ENCODE data around the gene PLPPR1. TPM values are rescaled to one million over a fixed set of nuclear protein-coding genes. Genes with fewer than 3 reads are reported as not detected.

PLPPR1 gene
- total and polyA plus RNA-seq, 8 donors, result 0.30 to 3.1 (median 0.55) TPM; not detected in 1

- no peak for TF ChIP-seq CTCF (IDR thresholded peaks at IDR 0.05)
- intact Hi-C loops (cut with DNase I), result no loop called here
- H3K4me3 ChIP-seq, result no peak overlapping the region
- H3K4me1 ChIP-seq, result no peaks in the 10 kb centered on the region
- ATAC-seq, result no peak
- no peaks in the 10 kb centered on the region for H3K9me3 ChIP-seq
- no peaks in the 10 kb centered on the region for H3K36me3 ChIP-seq
- no peaks in the 10 kb centered on the region for H3K27me3 ChIP-seq
- FAIRE-seq, result no peak
- H3K27ac ChIP-seq, result no peak overlapping the region
- 60 to 71% methylated on average over 5 of the region's 5 CpGs for WGBS, 2 donors
- DNase-seq, result no peak
Measured at GRCh38 chr9:100999906-101000544, 28.5 kb upstream of the PLPPR1 start.

GRCh38 chr9:101005246-101005645, 23.3 kb upstream of the PLPPR1 start:
- FAIRE-seq (no peak), ATAC-seq (no peak), DNase-seq (no peak)
- peak in 1 of 4 donors; percentile 4 for TF ChIP-seq CTCF (IDR thresholded peaks at IDR 0.05)
- no peak overlapping the region for H3K4me3 ChIP-seq
- no peak overlapping the region for H3K27ac ChIP-seq
- no peaks in the 10 kb centered on the region for H3K4me1 ChIP-seq
- H3K9me3 ChIP-seq, result no peaks in the 10 kb centered on the region
- WGBS, 2 donors, result 62 to 69% methylated on average over 3 of the region's 3 CpGs
- intact Hi-C loops (cut with DNase I), result no loop called here
- H3K36me3 ChIP-seq, result no peaks in the 10 kb centered on the region
- H3K27me3 ChIP-seq, result no peaks in the 10 kb centered on the region

GRCh38 chr9:101014566-101014965, 14.0 kb upstream of the PLPPR1 start:
- WGBS, 2 donors, result 28 to 39% methylated on average over 2 of the region's 2 CpGs
- no peak for FAIRE-seq

GRCh38 chr9:101018467-101018866, 10.1 kb upstream of the PLPPR1 start:
- intact Hi-C loops (cut with DNase I), result no loop called here
- WGBS, 2 donors, result 55 to 65% methylated on average over 2 of the region's 2 CpGs

More at GRCh38 chr9:101014566-101014965, 14.0 kb upstream of the PLPPR1 start:
- TF ChIP-seq CTCF (IDR thresholded peaks at IDR 0.05), result no peak
- Histone ChIP-seq H3K27me3 (no peaks in the 10 kb centered on the region), H3K27ac (no peak overlapping the region), H3K4me1 (no peaks in the 10 kb centered on the region), H3K36me3 (no peaks in the 10 kb centered on the region), H3K9me3 (no peaks in the 10 kb centered on the region), H3K4me3 (no peak overlapping the region)
- no peak for DNase-seq
- peak in 1 of 4 donors; percentile 27 for ATAC-seq
- intact Hi-C loops (cut with DNase I), result no loop called here

More at GRCh38 chr9:101018467-101018866, 10.1 kb upstream of the PLPPR1 start:
- H3K27me3 ChIP-seq, result no peaks in the 10 kb centered on the region
- no peak overlapping the region for H3K4me3 ChIP-seq
- H3K27ac ChIP-seq, result no peak overlapping the region
- no peaks in the 10 kb centered on the region for H3K9me3 ChIP-seq
- ATAC-seq (no peak), DNase-seq (peak in 1 of 6 donors; percentile 18), FAIRE-seq (no peak)
- H3K4me1 ChIP-seq, result no peaks in the 10 kb centered on the region
- no peak for TF ChIP-seq CTCF (IDR thresholded peaks at IDR 0.05)
- no peaks in the 10 kb centered on the region for H3K36me3 ChIP-seq

Data from pancreas (tissue), 10 donors.